Renal pelvis (tissue), 12 donors: ENCODE results near the gene OR2A1. TPM values are rescaled to one million over a fixed set of nuclear protein-coding genes. Genes with fewer than 3 reads are reported as not detected.
"Not testable (repeated sequence)": the region's sequence is repeated elsewhere in the genome, so short reads cannot be mapped to it uniquely, and the experiment has no call there.

Experiments
- DNase-seq: peaks from one replicate; pipeline ENCODE4 v3.0.0-alpha.2; 2013
- long read RNA-seq, 16 experiments: transcript quantifications; one replicate each; lab custom pipeline, GENCODE V29; 2026
- polyA plus RNA-seq, 3 donors: library from polyadenylated mRNA; unstranded; fragments of 120-200 nt; gene quantifications; one replicate each; pipeline ENCODE4 v1.2.1, GENCODE V29; 2013; ENCODE audit not compliant: insufficient read length in 3 of 3

Gene OR2A1, protein sequence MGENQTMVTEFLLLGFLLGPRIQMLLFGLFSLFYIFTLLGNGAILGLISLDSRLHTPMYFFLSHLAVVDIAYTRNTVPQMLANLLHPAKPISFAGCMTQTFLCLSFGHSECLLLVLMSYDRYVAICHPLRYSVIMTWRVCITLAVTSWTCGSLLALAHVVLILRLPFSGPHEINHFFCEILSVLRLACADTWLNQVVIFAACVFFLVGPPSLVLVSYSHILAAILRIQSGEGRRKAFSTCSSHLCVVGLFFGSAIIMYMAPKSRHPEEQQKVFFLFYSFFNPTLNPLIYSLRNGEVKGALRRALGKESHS
- polyA plus RNA-seq = 1 to 10 TPM in 2 of 3 donors, under 1 TPM in 1; 0.51 to 1.2 (median 1.2) TPM
- long read RNA-seq, donor 1 = 0 reads
- long read RNA-seq, donor 2 = 0 reads
- long read RNA-seq, donor 3 = 0 reads
- long read RNA-seq, donor 4 = 0 reads
- long read RNA-seq, donor 5 = 0 reads
- long read RNA-seq, donor 6, partial matches to known transcripts = 0 of 2 reads
- long read RNA-seq, donor 6, other reads (novel, unspliced or antisense) = 0 of 2 reads
- long read RNA-seq, donor 7 = 0 reads
- long read RNA-seq, donor 8, partial matches to known transcripts = 5 of 5 reads
- long read RNA-seq, donor 8, other reads (novel, unspliced or antisense) = 0 of 5 reads
- long read RNA-seq, donor 9 = 0 reads
- long read RNA-seq, donor 10, partial matches to known transcripts = 0 of 1 reads
- long read RNA-seq, donor 10, other reads (novel, unspliced or antisense) = 0 of 1 reads
- long read RNA-seq, donor 11, partial matches to known transcripts = 0 of 2 reads
- long read RNA-seq, donor 11, other reads (novel, unspliced or antisense) = 0 of 2 reads
- long read RNA-seq, donor 12 = 0 reads
- long read RNA-seq, donor 13, partial matches to known transcripts = 0 of 1 reads
- long read RNA-seq, donor 13, other reads (novel, unspliced or antisense) = 0 of 1 reads
- long read RNA-seq, donor 14, partial matches to known transcripts = 0 of 1 reads
- long read RNA-seq, donor 14, other reads (novel, unspliced or antisense) = 0 of 1 reads
- long read RNA-seq, donor 15, partial matches to known transcripts = 0 of 1 reads
- long read RNA-seq, donor 15, other reads (novel, unspliced or antisense) = 0 of 1 reads
- long read RNA-seq, donor 16 = 0 reads

DNA sequence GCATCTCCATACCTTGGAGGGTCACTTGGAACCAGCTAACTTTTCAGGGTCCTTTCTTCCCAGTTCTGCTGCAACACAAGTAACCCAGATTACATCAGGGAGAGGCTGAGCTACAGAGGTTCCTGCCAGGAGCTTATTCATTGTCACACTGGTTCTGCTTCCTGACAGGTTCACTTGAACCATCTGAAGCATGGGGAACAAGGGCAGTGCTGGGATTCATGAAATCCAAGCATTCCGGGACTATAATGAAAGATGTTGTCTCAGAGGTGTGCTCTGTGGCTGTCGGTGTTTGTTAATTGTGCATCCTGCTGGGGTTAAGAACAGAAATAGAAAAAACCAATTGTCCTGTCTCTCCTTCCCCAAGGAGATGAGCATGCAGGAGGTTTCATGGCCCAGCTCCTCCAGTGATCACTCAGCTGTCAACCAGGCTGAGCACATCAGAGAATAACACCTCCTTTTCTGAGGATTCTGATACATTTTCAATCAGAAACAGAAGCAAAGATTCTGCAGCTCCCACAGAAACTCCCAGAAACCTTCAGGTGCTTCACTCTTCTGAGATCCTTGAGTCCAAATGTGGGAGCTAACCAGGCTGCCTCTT, at the start of gene OR2A1:
TSS of gene OR2A1 (plus strand) at position 548 of the 598 bp plus-strand sequence. CDS start 5,706 bp downstream, outside the sequence.
- DNase-seq = not testable (repeated sequence)

- DNase-seq = not testable (repeated sequence)
Measured at GRCh38 chr7:144264692-144265091, 47.5 kb upstream of the OR2A1 start, which contains the start of gene OR2A7. OR2A7 (minus strand) TSS chr7:144264792; CDS start chr7:144259628, 5,164 bp downstream.

DNA sequence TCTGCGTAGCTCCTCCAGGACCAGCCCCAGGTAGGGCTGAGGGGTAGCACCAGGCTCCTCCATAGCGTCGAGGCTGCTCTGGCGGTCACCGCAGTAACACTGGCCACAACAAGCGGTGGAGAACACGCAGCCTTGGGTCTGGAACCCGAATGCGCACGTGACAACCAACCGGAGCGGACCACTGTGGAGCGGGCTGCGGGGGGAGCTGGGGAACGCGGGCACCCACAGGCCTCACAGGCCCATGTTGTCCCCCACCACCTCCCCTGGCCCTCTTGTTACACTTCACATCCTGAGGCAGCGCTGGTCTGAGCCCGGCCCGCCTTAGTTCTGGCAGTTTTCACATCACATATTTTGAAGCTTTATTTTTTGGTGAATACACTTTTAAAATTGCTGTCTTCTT, 43.0 kb upstream of the OR2A1 start, which contains the start of gene CTAGE8:
TSS of gene CTAGE8 (minus strand) at position 101 of the 400 bp plus-strand sequence. CDS start at position 63, 38 bp downstream.
- DNase-seq = not testable (repeated sequence)

GRCh38 chr7:144275281-144275680, 36.9 kb upstream of the OR2A1 start:
- not testable (repeated sequence) for DNase-seq

DNA sequence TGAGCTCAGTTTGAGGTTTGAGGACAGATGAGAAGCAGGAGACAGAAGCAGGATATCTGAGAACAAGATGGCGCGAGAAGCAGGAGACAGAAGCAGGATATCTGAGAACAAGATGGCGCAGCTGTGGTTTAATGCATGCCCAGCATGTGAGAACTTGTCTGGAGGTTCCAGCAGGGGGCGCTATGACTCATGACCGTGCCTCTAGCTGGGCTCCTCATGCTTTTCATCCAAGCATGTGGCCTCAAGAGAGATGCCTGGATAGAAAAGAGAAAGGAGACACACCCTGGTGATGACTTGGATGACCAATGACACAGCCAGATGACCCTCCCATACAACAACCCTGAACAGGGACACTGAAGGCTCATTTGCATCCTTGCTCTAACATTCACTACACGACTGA, 32.2 kb upstream of the OR2A1 start:
- not testable (repeated sequence) for DNase-seq

DNA sequence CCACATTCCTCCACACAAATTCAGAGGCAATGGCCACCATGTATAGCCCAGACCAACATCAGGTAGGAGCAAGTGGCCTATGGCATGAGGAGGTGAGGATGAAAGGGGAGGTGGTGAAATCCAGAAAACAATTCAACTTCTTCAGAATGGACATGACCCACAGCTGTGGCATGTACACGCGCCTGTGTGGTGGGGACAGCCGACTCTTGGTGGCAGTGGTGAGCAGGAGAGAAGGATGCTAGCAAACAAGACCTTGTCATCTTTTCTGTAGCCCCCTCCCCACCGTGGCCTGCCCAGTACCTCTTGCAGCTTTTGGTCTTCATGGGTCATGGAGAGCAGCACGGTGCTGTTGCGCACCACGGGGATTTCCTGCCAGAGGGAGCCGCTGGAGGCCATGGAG, 30.2 kb upstream of the OR2A1 start:
- not testable (repeated sequence) for DNase-seq

DNA sequence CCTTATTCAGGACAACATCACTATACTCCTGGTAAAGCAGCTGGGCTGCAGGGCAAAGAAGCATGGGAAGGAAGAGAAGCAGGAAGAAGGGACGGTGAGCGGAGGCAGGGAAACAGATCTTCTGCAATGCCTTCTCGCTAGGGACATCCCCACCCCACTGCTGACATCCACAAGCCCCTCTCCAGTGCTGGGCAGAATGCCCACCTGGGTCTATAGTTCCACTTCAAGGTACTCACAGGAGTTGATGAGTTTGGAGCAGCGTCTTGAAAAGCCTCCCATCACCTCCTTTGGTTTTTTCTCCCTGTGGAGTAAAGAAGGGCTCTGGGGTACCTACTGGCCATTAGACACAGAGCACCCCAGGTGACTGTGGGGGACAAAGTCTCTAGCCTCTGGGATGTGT, 29.7 kb upstream of the OR2A1 start:
- DNase-seq = not testable (repeated sequence)

DNA sequence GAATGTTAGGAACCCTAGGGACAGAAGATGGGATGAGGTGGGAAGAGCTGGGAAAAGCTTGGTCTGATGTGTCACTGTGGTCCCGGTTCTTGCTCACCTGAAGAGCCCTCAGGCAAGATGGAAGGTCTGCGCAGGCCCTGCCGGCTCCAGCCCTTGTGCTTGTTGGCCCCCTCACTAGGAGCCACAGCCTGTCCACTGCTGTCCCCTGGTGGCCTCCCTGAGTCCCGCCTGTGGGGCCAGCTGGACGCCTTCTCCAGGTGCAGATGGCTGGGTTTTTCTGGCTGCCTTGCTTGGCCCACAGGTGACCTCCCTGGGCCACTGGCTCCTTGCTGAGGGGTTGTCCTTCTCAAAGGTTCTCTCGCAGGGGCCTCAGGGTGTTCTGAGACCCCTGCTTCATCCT, 28.5 kb upstream of the OR2A1 start:
- not testable (repeated sequence) for DNase-seq

DNA sequence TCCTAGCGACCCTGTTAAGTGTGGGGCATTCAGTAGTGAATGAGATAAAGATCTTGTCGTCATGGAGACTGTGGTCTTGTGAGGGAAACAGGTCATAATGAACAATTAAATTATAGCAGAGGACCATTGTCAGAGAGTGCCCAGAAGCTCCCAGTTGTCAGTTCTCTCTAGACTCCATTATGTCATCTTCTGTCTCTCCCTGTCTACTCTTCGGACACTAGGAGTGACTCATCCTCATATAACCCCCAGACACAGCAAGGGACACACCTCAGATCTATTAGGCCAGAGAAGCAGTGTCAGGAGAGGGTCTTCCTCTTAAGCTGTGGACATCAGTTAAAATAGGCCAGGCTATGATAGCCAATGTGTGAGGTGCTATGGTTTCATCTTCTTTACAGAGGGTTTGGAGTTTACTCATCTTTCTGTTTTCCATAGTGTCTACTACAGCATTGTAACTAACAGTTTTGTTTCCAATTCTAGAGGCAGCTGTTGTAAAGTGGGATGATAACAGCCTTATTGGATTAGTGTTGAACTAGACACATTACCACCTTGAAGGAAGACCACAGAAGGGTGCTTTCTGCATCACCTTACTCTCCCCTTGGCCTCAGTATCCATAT, 24.9 kb upstream of the OR2A1 start:
- not testable (repeated sequence) for DNase-seq

- DNase-seq = not testable (repeated sequence)
Measured at GRCh38 chr7:144291607-144292006, 20.6 kb upstream of the OR2A1 start.

- not testable (repeated sequence) for DNase-seq
Measured at GRCh38 chr7:144292384-144293161, 19.6 kb upstream of the OR2A1 start.

- DNase-seq = not testable (repeated sequence)
Measured at GRCh38 chr7:144293794-144294499, 18.3 kb upstream of the OR2A1 start.

GRCh38 chr7:144302578-144303303, 9.5 kb upstream of the OR2A1 start:
- not testable (repeated sequence) for DNase-seq

DNA sequence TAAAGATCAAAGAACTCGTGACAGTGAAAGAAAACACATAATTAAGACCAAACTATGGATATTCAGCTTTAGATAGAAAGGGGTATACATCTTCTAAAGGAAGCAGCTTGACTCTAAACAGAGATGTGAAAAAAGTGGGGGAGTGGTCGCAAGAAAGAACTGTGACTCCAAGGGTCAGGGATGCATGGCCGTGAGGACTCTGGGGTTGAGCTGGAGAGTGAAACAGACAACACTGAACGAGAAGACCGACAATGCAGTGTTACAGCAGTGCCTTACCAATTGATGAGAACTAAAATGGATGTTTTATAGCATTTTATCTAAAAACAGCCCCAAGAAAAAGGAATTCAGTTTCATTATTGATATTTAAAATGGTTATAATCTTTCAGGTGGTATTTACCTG, 8.6 kb upstream of the OR2A1 start:
- not testable (repeated sequence) for DNase-seq

DNA sequence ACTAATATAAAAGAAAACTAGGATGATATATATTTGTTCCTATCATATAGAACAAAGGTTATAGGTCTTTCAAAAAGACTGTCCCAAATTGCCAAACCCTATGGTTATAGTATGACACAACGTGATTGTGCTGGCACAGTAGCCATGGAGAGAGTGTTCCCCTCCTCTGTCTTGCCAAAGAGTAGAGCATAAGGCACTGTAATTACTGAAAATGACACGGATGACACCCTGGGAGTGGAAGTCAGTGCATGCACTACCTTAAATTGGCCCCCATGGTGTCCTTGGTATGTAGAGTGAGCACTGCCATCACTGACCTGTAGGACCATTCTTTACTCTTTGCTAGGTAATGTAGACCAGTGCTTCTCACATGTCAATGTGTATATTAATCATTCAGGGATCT, 7.1 kb upstream of the OR2A1 start:
- not testable (repeated sequence) for DNase-seq

GRCh38 chr7:144309702-144310101, 2.5 kb upstream of the OR2A1 start:
- not testable (repeated sequence) for DNase-seq

GRCh38 chr7:144311218-144311617, 1.0 kb upstream of the OR2A1 start:
- DNase-seq = not testable (repeated sequence)

DNA sequence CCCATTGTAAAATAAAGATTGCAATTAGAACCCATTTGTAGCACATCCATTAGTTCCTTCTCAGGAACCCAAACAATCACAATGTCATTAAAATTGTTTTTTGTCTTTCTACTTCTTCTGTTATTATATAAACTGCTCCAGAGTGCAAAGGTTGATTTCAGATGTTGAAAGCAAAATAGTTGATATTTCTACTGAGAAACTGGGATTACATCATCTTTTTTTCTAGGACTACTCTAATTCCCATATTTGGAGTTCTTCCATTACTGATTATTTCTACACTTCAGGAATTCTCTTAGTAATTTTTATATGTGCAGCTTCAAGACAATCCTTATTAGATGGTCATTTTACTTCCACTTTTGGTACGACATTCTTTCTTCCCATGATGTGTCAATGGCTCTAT, 5.3 kb downstream of the OR2A1 start:
- not testable (repeated sequence) for DNase-seq
